ENCODE results near the gene ATAD3B.
"Not testable (repeated sequence)": the region's sequence is repeated elsewhere in the genome, so short reads cannot be mapped to it uniquely, and the experiment has no call there.

Gene ATAD3B

GRCh38 chr1:1471389-1472052, at the start of gene ATAD3B:
Gene ATAD3B, plus strand, starts transcription at chr1:1471765. Its CDS starts 120 bp downstream, at chr1:1471885.
- peak; percentile 95 for DNase-seq (ENCODE audit: low read depth)

GRCh38 chr1:1421907-1422464, 49.6 kb upstream of the ATAD3B start:
- DNase-seq (ENCODE audit: low read depth), result no peak

GRCh38 chr1:1422465-1423244, 48.9 kb upstream of the ATAD3B start:
- no peak for DNase-seq (ENCODE audit: low read depth)

DNA sequence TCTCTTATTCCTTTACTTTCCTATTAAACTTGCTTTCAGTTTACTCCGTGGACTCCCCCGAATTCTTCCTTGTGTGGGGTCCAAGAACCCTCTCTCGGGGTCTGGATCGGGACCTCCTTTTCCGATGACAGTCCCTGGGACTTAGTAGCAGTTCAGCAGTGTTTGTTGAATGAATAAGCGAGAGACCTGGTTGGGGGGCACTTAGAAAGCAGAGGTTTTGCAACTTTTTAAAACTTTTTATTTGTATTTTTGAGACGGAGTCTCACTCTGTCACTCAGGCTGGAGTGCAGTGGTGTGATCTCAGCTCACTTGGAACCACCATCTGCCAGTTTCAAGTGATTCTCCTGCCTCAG, 48.3 kb upstream of the ATAD3B start:
- no peak for DNase-seq (ENCODE audit: low read depth)

- DNase-seq (ENCODE audit: low read depth), result no peak
These were observed 46.9 kb upstream of the ATAD3B start for GRCh38 chr1:1424707-1425106.

DNA sequence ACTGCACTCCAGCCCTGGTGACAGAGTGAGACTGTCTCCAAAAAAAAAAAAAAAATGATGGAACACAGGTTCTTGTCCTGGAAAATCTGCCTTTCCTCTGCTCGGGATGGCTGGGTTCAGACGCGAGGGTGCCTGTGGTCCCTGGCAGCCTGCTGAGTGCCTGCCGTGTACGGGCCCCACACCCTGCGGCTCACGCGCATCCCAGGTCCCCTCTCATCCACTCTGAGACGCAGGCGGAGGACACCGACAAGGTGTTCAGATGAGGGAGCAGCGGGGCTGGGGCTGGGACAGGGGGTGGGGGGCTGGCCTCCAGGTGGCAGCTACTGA, 46.2 kb upstream of the ATAD3B start:
- DNase-seq (ENCODE audit: low read depth), result no peak

DNA sequence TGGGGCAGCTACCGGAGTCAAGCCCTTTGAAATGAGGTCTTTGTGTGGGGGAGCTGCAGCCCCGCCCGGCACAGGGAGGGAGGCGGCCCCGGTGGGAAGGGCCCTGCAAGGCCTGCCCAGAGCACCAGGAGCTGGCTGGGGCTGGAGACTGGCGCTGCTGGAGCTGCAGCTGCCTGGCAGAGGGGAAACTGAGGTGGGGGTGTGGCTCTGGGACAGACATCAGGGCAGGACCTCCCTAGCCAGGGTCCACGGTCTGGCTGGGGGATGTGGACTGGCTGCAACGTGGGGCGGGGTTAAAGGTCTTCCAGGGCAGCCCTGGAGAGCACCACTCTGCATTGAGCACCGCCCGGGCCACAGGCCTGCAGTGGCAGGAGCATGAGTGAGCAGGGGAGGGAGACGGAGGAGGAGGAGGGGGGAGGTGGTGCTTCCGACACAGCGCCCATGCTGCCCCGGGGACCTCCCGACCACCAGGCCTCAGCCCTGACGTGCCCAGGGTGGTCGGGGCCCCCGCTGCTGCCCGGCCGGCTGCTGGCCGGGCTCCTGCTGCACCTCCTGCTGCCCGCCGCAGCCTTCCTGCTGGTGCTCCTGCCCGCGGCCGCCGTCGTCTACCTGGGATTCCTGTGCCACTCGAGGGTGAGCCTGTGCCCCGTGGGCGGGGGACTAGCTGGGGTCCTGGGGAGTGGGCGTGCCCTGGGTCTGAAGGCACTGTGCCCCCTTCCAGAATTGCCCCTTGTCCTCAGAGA, 45.6 kb upstream of the ATAD3B start:
- no peak for DNase-seq (ENCODE audit: low read depth)

DNA sequence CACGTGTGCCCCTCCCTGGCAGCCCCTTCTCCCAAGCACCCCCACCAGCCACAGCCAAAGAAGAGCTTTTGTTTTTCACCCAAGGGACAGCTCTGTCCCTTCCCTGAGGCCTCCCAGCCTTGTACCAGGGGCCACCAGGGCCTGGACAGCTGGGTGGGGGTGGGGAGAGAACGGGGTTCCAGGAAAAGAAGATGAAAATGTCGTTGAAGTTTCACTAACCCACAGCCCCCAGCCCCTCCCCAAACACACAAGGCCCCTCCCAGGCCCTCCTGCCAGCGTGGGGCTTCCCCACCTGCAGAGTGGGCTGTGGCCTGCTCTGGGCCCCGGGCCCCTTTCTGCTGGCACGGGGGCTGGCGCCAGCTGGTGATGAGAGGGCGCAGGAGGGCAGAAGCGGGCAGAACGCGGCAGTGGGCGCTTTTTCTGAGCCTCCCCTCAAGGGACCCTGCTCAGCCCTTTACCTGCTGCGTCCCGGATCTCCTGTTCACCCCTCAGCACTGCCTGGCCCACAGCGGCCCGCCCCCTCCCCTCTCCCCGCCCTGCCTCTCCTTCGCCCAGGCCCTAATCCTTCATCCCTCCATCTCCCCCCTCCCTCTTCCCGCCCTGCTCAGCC, 45.0 kb upstream of the ATAD3B start:
- no peak for DNase-seq (ENCODE audit: low read depth)

DNA sequence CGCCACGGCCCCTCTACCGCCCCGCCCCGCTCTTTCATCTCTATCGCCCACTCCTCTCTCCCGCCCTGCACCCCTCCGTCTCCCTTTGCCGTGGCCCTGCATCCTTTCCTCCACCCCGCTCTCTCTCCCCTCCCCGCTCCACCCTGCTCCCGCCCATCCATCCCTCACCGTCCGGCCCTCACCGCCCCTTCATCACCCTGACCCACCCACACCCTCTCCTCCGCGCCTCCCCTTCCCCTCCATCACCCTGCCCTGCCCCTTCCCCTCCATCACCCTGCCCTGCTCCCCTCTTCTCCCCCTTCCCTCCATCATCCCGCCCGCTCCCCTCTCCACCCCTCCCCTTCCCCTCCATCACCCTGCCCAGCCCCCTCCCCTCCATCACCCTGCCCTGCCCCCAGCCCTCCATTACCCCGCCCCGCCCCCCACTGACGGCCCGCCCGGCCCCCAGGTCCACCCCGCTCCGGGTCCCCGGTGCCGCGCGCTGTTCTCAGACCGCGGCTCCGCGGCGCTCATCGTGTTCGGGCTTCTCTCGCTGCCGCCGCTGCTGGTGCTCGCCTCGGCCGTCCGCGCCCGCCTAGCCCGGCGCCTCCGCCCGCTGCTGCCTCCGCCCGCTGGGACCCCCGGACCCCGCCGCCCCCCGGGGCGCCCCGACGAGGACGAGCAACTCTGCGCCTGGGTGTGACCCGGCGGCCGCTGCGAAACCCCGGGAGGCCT, 44.3 kb upstream of the ATAD3B start:
- DNase-seq (ENCODE audit: low read depth), result no peak

- DNase-seq (ENCODE audit: low read depth), result no peak
These were observed 43.8 kb upstream of the ATAD3B start for GRCh38 chr1:1427820-1428148.

- DNase-seq (ENCODE audit: low read depth), result no peak
These were observed 43.4 kb upstream of the ATAD3B start for GRCh38 chr1:1428174-1428573.

GRCh38 chr1:1428967-1429366, 42.6 kb upstream of the ATAD3B start:
- not testable (repeated sequence) for DNase-seq (ENCODE audit: low read depth)

DNA sequence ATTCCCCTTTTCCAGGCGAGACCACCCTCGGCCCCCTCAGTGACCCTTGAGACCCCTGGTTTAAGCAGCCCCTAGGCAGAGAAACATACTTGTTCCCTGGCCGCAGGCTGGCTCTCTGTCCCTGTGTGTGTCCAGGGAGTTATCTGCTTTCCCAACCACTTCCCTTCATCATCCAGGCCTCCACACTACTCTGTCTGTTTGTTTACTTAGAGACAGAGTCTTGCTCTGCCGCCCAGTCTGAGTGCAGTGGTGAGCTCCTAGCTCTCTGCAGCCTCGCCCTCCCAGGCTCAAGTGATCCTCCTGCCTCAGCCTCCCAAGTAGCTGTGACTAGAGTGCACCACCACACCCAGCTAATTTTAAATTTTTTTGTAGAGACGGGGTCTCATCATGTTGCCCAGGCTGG, 41.9 kb upstream of the ATAD3B start:
- DNase-seq (ENCODE audit: low read depth), result no peak

DNA sequence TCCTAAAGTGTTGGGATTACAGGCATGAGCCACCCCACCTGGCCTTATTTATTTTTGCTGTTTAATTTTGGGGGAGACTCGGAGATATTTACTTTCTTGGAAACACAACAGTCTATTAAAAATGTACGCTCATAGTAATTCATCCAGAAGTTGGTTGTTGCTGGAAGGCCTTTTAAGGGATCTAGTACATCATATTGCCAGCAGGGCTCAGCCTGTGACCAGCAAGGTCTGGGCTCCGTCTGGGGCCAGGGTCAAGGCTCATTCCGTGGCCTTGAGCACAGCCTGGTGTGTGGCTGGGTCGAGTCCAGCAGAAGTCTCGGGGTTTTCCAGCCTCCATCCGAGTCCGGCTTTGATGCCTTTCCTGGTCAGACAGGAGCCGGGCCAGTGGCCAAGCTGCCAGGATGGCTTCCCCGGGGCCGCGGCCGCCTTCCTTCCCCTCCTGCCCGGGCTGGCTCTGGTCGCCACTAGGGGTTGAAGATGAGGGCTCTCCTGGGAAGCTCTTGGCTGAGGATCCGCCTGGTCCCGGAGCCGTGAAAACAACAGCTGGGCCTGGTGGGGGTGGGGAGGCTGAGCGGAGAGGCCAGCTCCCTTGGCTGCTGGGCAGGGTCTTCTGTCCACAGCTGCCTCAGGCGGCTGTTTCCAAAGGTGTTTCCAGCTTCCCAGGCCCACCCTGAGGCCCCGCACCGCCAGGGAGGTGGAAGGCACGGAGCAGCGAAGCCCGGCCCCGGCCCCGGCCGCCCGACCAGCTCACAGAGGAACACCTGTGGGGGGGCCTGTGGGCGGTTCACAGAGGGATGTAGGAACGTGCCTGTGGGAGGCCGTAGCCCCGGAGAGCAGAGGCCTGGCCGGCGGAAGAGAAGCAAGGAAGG, 41.2 kb upstream of the ATAD3B start:
- no peak for DNase-seq (ENCODE audit: low read depth)

DNA sequence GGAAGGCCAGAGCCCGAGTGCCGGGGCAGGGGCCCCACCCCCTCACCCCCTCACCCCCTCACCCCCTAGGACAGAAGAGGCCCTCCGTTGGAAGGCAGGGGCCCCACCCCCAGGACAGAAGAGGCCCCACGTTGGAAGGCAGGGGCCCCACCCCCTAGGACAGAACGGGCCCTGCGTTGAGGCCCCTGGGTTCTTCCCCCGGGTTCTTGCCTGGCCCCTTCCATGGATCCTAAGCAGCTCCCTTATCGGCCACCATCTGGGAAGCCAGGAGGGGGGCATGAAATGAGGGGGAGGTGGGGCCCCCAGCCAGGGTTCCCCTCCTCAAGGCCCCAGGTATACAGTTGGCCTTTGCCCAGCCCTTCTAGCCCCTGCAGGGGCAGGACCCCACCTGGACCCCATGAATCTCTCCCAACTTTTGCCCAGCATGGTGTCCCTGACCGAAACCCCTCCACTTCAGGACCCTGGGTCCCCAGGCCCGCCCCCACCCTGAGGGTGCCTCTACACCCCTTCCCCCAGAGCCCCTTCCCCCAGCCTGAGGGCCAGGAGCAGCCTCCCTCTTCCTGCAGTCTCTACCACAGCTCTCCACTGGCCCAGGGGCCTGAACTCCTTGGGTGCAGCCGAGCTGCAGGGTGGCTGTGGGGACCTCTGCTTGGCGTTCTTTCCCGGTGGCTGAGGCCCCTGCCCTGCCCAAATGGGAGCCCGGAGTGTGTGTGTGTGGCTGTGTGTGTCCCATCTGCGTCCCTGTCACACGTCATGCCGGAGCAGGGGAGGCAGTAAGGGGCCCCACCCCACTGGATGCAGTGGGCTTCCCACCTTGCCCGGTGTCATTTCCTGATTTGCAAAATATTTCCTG, 40.3 kb upstream of the ATAD3B start:
- DNase-seq (ENCODE audit: low read depth), result no peak

GRCh38 chr1:1431845-1432273, 39.7 kb upstream of the ATAD3B start:
- no peak for DNase-seq (ENCODE audit: low read depth)

DNA sequence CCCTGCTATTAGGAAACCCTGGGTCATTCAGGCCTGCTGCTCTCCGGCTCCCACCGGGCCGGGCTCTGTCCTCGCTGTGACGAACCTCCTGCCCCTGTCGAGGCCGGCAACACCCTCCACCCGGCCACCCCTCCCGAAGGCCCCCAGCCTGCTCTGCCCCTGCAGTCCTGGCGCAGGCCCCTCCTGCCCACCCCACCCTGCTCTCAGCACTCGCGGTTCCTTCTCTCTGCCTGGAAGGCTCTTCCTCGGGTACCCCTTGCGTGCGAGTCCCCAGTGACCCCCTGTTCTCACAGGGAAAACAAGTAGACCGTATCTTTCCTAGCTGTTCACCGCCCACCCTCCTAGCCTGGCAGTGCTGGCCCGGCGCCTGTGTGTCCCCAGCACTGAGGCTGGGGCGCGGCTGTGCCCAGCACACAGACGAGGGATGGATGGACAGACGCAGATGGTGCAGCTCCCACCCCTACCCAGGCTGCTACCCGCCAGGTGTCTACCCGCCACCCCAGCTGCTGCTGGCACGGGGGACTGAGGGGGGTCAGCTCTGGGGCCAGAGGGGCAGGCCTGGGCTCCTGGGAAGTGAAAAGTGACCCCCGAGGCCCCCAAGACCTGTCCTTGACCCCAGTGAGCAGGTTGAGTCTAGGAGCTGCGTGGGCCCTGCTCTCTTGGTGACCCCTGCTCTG, 39.2 kb upstream of the ATAD3B start:
- DNase-seq (ENCODE audit: low read depth), result no peak

DNA sequence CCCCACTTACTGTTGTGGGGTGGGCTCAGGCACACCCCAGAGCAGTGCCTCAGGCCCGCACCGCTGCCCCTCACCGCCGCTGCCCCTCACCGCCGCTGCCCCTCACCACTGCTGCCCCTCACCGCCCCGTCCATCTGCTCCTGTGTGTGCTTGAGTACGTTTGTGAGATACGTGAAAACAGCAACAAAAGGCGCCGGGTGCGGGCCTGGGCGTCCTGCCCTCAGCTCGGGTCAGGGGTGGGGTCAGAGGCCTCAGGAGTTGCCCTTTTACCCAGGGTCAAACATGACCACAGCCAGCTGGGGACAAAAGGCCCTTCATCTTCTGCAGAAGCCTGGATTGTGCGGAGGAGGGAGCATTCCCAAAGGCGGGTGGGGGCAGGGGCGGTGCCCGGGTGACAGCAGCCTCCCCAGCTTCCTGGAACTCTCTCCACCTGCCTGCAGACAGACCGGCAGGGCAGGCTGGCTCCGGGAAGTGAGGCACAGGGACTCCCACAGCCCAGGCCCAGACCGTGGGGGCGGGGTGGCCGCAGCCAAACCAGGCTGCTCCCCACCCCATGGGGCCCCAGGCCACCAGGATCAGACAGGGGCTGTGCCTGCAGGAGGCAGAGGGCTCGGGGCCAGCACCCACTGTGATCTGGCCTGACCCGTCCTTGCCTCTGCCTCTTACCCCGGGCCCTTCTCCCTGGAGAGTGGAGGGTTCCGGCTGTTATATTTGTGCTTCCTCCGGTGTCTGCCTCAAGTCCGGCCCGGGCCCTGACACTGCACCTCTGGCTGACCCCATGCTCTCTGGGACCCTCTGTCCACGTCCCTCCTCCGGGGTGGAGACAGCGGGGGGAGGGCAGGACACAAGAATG, 38.4 kb upstream of the ATAD3B start:
- no peak for DNase-seq (ENCODE audit: low read depth)

- peak; percentile 64 for DNase-seq (ENCODE audit: low read depth)
These were observed 37.8 kb upstream of the ATAD3B start for GRCh38 chr1:1433804-1434130.

All from activated T-cell treated with anti-CD3 and anti-CD28 coated beads for 48 hours (primary cell).